GM18517 (cell line): ENCODE measurements around the gene SCAMP5.

Source experiments
- ATAC-seq: cut with Tn5 transposase; IDR thresholded peaks from one replicate; pipeline ENCODE4 v1.9.1; 2021; ENCODE audit warnings: mild to moderate bottlenecking, moderate library complexity; ENCODE audit not compliant: unreplicated experiment

The SCAMP5 gene, protein sequence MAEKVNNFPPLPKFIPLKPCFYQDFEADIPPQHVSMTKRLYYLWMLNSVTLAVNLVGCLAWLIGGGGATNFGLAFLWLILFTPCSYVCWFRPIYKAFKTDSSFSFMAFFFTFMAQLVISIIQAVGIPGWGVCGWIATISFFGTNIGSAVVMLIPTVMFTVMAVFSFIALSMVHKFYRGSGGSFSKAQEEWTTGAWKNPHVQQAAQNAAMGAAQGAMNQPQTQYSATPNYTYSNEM

DNA sequence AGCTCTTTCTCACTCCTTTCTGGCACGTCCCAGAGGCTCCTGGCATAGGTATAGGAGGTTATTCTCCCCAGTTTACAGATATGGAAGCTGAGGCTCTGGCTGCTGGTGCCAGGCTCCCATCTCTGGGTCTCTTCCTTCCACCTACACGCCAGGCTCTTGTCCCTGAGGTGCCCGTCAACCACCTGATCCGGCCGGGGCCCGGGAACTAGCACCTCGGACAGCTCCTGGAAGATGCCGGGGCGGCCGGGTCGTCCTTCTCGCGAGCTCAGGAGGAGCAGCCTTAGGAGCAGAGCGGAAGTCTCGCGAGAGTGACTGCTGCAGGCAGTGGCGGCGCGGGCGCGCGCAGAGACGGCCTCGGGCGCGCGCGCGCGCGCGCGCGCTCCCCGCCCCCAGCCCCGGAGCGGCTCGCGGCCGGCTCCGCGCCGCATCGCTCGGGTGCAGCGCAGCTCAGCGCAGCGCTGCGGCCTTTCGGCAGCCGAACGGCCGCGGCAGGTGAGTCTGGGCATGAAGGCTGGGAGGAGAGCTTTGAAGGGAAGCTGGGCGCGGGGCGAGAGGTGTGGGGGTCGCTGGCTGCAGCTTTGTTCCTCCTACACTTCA, at the start of gene SCAMP5:
Gene SCAMP5, plus strand, starts transcription at position 382 of the 597 bp plus-strand sequence. CDS start 16,277 bp downstream, outside the sequence.
- ATAC-seq = no peak

DNA sequence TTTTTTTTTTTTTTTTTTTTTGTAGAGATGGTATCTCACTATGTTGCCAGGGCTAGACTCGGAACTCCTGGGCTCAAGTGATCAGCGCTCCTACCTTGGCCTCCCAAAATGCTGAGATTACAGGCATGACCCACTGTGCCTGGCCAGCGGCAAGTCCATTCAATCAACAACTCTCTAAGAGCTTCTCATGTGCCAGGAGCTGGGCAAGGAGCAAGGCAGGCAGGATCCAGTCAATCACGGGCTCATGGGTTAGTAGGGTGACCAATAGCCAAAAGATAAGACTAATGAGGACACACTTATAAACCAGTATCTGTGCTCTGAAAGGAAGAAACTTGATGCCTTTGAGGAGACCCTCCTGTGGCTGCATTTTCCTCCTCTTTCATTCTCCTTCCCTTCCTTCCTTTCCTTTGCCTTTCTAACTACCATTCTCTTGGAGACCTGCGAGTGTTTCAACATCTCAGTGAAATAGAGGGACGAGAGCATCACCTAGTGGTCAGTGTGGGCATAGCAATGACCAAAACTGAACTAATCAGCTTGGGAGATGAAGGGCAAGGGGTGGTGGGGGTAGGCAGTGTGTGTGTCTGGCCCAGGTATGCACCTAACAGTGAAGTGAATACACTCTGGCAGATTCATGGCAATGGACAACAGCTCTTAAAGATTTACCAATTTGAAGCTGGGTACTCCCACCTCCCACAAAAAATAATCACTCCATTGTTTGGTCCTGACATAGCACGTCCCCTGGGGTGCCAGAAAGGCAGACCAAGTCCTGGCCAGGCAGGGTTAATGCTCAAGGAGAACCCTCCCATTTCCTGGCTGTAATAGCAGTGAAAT, 45.1 kb upstream of the SCAMP5 start:
- ATAC-seq = no peak

DNA sequence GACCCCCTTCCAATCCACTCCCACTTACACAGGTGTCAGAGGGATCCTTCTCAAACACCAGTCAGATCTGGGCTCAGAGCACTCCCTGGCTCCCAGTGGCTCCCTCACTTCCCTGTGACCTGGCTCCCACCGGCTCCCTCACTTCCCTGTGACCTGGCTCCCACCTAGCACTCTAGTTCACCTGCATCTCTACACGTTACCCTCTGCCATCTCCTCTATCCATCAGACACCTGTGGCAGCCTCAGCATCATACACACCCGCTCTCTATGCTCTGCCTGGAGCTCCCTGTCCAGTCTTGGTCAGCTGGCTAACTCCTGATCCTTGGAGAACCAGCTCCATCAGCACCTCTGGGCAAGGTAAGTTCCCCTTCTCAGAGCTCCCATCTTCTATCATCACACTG, 44.4 kb upstream of the SCAMP5 start:
- no peak for ATAC-seq

DNA sequence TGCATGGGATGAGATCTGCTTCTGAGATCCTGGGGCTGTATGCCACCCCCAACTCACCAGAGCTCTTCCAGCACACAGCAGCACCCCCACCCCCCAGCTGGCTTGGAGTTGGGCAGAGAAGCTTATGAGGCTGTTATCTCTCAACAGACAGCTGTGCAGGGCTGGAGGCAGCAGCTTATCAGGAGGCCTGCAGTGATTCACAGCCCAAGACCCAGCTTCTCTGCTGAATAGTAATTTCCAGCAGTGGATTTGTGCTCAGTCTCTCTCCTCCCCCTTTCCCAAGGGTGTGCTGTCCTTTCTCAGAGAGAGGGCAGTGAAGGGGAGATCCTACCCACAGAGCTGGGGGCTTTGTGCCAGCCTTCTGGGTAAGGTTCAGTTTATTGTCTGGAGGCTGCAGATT, 40.8 kb upstream of the SCAMP5 start:
- no peak for ATAC-seq

DNA sequence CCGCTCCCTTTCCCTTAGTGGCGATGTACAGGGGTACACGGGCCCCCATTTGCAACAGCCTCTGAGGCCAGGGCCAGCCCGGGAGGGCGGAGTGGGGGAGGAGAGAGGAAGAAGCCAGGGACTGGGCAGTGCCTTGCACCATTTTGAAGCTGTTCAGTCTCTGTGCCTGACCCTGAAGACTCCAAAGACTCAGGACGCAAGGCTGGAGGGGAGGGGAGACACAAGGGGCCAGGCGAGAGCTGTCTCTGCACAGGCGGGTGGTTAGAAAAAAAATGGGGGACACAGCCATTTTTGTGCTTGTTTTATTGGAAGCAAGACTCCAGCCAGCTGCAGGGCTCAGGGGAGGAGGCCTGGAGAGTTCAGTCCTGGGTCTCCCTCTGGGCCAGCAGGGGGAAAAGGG, 40.3 kb upstream of the SCAMP5 start:
- no peak for ATAC-seq

DNA sequence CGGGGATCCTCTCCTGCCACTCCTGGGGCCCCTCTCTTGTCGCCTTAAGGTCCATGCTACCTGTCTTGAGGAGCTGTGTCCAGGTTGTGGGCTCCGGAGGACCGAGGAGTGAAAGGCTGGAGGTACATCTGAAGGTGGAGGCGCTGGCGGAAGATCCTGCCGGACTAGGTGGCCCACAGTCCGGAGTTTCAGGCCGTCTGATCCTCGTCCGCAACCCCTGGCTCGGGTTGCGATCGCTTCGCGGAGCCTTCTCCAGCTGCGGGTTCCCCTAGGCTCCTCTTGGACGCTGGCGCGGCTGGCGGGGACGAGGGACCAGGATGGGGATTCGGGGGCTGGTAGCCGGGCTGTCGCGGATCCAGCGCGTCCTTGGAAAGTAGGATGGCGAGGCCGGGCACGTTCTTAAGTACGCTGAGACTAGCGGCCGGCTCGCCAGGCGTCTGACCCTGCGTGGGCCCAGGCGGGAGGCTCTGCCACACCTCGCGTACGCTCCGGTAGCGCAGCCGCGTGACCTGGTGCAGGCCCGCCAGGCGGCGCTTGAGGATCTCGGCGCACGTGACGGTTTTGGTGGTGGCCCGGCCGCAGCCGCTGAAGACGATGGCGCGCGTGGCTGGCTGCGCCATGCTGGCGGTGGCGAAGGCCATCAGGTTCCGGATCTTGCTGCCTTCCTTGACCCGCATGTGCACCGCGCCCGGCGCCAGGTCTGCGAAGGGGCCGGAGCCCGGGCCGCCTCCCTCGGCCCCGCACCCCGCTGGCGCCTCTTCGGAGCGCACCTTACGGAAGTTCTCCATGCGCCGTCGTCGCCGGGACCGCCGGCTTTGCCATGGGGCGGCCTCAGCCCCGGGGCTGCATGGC, 39.3 kb upstream of the SCAMP5 start:
- no peak for ATAC-seq

DNA sequence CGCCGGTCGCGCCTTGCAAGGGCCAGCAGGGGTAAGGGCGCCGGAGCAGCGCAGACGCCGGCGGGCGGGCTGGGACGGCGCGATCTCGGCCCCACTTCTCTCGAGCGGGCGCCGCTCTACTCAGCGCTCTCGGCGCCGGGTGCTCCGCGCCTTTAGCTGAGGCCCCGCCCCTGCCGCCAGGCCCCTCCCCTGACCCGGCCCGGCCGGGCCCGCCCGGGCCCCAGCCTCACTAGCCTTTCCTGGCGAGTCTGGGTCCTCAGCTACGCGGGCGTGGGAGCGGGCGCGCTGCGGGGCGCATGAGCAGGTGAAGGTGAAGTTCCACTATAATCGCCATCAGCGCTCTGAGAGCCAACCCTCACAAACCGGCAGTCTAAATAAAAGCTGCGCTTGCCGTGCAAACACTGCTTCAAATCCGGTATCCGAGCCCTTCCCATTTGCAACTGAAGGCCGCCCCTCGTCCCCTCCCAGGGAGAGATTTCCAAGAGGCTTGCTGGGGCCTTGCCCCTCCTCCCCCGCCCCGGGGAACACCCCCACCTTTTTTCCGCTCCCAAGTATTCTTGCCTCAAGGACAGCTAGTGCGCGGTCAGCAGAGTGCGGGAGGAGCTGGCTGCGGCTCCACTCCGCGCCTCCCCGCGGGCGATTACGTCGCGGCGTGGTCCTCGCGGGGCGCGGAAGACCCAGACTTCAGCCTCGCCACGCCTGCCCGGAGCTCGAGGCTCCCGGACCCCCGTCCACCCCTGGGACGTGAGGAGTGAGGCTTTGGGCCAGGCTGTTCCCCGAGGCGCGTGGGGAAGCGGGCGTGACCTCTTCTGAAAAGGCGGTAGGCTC, 38.5 kb upstream of the SCAMP5 start, which contains the start of gene RPP25:
Gene RPP25, minus strand, starts transcription at position 125 of the 828 bp plus-strand sequence. CDS start 189 bp downstream, outside the sequence.
- no peak for ATAC-seq

DNA sequence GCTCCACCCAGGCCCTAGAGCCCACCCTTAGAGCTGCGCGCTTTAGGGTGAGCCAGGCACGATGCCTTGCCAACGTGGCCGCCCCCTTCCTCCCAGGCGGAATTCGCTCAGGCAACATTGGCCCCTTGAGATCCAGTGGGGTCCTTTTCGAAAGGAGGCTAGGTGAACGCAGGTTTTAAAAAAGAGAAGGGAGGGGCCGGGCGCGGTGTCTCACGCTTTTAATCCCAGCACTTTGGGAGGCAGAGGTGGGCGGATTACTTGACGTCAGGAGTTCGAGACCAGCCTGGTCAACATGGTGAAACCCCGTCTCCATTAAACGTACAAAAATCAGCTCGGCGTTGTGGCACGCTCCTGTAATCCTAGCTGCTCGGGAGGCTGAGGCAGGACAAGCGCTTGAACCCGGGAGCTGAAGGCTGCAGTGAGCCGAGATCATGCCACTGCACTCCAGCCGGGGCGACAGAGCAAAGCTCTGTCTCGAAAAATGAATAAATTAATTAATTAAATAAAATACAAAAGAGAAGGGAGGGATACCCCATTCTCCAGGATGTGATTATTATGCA, 37.8 kb upstream of the SCAMP5 start:
- ATAC-seq = no peak

DNA sequence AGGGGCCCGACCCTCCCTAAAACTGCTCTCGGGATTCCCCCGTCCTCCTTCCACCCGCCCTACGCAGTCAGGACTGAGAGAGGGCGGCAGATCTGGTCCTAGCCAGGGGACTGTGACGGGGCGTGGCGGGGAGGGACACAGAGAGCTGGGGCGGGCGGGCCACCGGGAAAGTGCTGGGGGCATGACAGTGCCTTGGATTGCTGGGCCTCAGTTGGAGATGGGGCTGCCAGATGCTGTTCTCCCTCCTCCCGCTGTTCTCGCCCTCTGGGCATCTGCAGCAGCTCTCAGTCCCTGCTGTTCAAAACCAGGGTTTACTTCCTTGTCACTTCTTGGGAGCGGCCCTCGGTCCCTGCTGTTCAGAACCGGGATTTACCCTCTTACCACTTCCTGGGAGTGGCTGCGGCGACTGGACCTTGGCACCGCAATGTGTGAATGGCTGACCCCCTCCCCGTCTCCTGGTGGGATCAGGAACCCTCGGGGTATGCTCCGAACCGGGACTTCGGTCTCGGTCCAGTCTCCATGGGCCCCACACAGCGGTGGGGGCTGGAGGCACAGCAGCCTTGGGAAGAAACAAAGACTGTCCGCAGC, 36.9 kb upstream of the SCAMP5 start:
- ATAC-seq = no peak

DNA sequence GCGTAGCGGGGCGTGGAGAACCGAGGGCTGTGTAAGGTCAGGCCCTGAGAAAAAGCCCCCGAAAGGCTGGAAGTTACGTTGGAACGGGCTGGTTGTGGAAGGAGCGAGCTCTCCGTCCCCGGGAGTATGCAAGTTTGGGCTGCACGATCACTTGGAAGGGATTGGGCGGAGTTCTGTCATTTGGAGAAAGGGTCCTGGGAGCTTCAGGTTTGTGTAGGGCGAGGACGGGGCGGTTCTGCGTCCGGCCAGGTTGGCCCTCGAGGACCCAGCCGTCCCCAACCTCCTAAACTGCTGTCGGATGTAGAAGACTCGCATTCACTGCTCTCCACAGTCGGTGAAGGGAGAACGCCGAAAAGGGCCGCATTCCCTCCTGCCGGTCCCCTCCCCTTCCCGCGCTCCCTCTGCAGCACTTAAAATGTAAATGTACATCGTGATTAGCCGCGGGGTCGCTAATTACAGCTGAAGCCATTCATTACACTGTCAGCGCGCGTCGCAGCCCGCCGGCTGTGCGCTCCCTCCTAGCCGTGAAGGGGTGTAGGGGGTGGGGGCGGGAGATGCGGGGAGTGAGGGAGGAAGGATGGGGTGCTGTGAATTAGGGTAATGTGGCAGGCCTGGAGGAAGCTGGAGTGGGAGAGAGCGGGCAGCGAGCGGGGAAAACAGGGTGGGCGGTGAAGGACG, 36.3 kb upstream of the SCAMP5 start:
- ATAC-seq = no peak

DNA sequence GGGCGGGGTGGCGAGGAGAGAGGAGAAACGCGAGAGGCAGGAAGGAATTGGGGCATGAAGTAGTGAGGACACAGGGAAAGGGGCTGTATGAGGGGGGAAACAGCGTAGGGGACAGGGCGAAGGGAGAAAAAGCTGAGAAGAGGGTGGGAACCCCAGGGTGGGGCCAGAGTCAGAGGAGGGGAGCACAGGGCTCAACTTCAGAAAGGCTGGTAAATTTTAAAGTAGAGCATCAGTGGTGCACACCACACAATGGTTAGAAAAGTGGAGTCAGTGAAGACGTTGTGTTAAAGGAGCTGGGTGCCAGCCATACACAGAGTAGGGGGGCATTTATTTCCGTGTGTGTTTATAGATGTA, 35.8 kb upstream of the SCAMP5 start:
- no peak for ATAC-seq

DNA sequence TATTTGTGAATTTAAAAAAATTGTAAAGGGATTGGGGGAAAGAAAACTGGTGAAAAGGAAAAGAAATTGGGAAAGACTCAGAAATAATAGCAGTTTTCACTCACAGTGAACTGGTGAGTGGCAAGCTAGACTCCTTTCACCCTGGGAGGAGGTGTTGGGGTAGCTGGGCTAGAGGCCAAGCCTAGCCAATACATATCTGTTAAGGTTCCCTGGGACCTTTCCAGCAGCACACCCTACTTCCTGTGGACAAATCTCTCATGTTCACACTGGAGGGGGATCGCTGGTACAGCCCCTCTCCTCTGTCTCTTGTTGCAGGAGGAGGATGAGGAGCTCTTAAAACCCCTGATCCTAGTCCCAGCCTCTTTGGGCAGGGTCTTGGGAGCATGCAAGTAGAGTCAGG, 35.1 kb upstream of the SCAMP5 start:
- no peak for ATAC-seq

DNA sequence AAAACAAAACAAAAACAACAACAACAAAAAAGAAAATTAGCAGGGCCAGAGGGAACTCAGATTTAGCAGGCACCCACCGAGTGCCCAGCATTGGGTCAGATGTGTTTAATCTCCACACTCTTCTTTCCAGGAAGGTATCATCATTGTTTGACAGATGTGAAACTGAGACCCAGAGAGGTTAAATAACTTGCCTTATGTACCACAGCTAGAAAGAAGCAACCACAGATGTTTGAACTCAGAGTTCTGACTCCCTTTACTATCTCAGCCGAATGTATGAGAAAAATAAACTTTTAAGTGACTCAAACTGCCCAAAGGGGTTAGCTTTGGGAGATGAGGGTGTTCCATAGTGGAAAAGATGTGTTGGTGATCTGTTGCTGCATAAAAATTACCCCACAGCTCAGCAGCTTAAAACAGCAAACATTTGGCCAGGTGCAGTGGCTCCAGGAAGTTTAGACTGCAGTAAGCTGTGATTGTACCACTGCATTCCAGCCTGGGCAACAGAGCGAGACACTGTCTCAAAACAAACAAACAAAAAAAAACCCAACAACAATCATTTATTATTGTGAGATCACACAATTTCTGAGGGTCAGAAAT, 34.3 kb upstream of the SCAMP5 start:
- ATAC-seq = no peak

DNA sequence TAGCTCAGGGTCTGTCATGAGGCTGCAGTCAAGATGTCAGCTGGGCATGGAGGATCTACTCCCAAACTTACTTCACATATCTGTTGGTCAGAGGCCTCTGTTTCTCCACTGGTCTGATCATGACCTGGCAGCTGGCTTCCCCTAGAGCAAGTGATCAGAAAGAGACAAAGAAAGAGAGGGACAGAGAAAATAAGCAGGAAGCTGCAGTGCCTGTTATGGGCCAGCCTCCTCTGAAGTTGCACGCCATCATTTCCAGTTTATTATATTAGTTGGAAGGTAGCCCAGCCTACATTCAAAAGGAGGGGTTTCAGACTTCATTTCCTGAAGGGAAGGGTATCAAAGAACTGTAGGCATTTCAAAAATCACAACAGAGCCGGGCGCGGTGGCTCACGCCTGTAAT, 33.7 kb upstream of the SCAMP5 start:
- ATAC-seq = no peak

DNA sequence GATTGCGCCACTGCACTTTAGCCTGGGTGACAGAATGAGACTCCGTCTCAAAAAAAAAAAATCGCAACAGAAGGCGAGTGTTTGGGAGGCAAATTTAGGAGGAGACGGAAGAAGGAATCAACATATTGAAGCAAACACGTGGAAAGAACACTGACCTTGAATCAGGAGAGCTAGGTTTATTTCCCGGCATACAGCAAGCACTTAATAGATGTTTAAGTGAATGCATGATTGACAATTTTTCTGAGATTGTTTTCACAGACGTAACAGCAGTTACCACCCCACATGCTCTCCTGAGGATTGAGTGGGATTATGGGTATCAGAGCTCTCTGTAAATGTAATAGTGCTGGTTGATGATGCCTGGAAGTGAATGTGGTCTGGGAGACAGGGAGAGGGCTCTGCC, 33.1 kb upstream of the SCAMP5 start:
- no peak for ATAC-seq

DNA sequence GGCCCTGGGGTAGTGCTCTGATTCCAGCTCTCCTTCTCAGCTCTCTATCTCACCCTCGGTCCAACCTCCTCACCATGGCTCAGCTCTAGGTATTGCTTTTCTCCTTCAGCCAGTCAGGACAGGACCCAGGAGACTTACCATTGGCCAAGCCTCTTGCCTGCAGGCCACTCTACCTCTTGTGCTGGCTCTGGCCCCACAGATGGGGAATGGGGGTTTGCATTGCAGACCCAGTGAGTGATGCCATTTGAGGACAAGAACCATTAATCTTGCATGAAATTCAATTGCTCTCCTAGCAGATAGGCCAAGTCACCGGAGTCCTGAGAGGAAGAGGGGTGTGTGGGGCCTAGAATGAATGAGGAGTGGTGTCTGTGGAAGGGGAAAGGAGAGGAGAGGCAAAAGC, 32.7 kb upstream of the SCAMP5 start:
- ATAC-seq = no peak

DNA sequence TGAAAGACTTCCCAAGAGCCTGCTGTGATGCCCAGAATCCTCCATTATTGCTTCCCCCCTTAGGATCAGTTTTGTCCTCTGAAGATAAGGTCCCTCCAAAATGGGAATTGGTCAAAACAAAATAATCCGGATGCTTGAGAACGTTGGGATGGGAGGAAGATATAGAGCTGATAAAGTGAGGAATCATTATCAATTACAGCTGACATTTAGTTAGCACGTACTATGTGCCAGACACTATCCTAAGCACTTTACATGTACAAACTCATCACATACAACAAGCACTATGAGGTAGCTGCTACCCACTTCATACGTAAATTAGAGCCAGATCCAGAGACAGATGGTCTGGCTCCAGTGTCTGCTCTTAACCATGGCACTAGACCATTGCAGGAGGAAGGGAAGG, 32.1 kb upstream of the SCAMP5 start:
- no peak for ATAC-seq

DNA sequence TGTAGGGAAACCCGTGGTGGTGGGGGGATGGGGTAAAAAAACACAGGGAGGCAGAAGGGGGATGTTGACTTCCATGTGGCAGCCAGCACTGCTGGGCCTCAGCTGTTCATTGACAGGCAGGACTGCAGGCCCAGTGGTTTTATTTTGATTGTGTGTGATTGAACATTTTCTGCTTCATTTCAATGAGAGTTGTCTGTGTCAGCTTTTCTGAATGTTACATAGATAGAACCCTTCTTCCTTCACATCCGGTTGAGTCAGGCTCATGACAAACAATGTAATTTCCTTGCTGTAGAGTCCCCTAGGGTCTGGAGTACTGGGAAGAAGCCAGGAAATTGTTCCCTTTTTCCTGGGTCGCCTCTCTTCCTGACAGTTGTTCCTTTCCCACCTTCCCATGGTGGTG, 30.6 kb upstream of the SCAMP5 start:
- no peak for ATAC-seq

DNA sequence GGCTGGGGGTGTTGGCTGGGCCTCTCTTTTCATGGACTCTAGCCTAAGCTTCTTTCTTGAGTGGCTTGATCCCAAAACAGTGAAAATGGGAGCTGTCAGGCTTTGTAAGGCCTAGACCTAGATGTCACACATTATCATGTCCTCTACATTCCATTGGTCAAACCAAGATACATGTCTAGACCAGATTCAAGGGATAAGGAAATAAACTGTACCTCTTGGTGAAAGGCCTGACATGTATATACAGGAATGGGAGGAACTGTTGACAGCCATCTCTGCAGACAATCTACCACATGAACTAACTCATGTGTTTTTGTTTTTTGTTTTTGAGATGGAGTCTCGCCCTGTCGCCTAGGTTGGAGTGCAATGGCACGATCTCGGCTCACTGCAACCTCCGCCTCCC, 27.7 kb upstream of the SCAMP5 start:
- no peak for ATAC-seq
